Activated CD4-positive, alpha-beta T cell treated with anti-CD3 and anti-CD28 coated beads, Interleukin-2, amount 50 U/mL, for 4 hours (primary cell): ENCODE results near the gene JADE2.

Experiments
- DNase-seq, 2 experiments: peaks; one replicate each; pipeline ENCODE4 v3.0.0-alpha.2; 2020

JADE2 gene

GRCh38 chr5:134571693-134572405, 46.4 kb downstream of the JADE2 start:
- no peak for DNase-seq

GRCh38 chr5:134572811-134573210, 47.3 kb downstream of the JADE2 start:
- DNase-seq: no peak

- DNase-seq: no peak
These were observed 49.1 kb downstream of the JADE2 start for GRCh38 chr5:134574521-134574920.

GRCh38 chr5:134575316-134575715, 49.8 kb downstream of the JADE2 start:
- no peak for DNase-seq

- no peak for DNase-seq
These were observed 51.0 kb downstream of the JADE2 start for GRCh38 chr5:134576386-134577021.

- DNase-seq: no peak
These were observed 51.7 kb downstream of the JADE2 start for GRCh38 chr5:134577022-134577795.

- DNase-seq: peak; percentile 72 to 77
These were observed 52.5 kb downstream of the JADE2 start for GRCh38 chr5:134577796-134578577.

- DNase-seq: no peak
These were observed 53.3 kb downstream of the JADE2 start for GRCh38 chr5:134578578-134579283.

GRCh38 chr5:134579284-134579771, 53.9 kb downstream of the JADE2 start:
- no peak for DNase-seq

- no peak for DNase-seq
These were observed 54.6 kb downstream of the JADE2 start for GRCh38 chr5:134580001-134580460.

GRCh38 chr5:134581241-134581981, 55.9 kb downstream of the JADE2 start:
- no peak for DNase-seq

- DNase-seq: no peak
These were observed 56.8 kb downstream of the JADE2 start for GRCh38 chr5:134582281-134582680.

GRCh38 chr5:134582941-134583340, 57.5 kb downstream of the JADE2 start:
- DNase-seq: no peak

- no peak for DNase-seq
These were observed 58.3 kb downstream of the JADE2 start for GRCh38 chr5:134583766-134584165.

- DNase-seq: no peak
These were observed 59.2 kb downstream of the JADE2 start for GRCh38 chr5:134584662-134585061.

- no peak for DNase-seq
These were observed 60.5 kb downstream of the JADE2 start for GRCh38 chr5:134585966-134586365.

- DNase-seq: peak; percentile 78 to 81
These were observed 61.5 kb downstream of the JADE2 start for GRCh38 chr5:134586866-134587524.

GRCh38 chr5:134590992-134591659, 65.7 kb downstream of the JADE2 start:
- peak in 1 of 2 experiments; percentile 16 for DNase-seq

- no peak for DNase-seq
These were observed 66.8 kb downstream of the JADE2 start for GRCh38 chr5:134592141-134592746.

- DNase-seq: no peak
These were observed 68.9 kb downstream of the JADE2 start for GRCh38 chr5:134594336-134594735.
